Raji (cell line): Measurements from ENCODE around the gene RHBDD2.

Experiments used
- POLR2A ChIP-seq: IDR thresholded peaks from 2 replicates; pipeline ENCODE4 v1.6.1; 2011; ENCODE audit warnings: low read depth, low read length, control low read depth; ENCODE audit not compliant: insufficient read depth

Gene RHBDD2

DNA sequence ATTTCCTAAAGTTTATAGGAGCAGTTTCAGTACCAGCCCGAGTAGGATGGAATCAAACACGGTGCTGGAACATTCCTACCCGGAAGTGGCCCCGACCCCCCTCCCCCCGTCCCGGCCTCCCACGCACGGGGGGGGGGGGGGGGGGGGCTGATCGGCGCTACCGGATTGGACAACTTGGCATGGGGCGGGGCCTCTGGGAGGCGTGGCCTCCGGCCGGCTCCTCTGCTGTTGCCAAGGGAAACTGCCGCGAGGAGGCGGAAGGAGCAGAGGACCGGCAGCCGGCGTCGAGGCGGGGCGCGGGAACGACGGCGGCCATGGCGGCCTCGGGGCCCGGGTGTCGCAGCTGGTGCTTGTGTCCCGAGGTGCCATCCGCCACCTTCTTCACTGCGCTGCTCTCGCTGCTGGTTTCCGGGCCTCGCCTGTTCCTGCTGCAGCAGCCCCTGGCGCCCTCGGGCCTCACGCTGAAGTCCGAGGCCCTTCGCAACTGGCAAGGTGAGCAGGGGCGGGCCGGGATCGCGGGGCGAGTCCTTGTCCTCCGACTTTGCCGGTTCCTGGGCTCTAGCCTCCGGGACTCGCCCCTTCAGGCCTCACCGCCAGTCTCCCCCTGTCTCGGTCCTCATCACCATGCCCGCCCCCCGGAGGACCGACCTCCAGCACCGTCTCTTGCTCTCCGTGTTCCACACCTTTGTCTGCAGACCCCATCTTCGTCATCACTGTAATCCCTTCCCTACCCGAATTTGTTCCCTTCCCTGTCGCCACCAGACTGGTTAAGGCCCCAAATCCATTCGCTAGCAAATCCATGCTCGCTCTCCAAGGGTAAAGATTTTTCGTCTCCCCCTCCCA lies at the start of gene RHBDD2:
TSS of gene RHBDD2 (plus strand) at position 266 of the 843 bp plus-strand sequence. CDS start at position 315, 49 bp downstream.
- TF ChIP-seq POLR2A: peak; percentile 95

DNA sequence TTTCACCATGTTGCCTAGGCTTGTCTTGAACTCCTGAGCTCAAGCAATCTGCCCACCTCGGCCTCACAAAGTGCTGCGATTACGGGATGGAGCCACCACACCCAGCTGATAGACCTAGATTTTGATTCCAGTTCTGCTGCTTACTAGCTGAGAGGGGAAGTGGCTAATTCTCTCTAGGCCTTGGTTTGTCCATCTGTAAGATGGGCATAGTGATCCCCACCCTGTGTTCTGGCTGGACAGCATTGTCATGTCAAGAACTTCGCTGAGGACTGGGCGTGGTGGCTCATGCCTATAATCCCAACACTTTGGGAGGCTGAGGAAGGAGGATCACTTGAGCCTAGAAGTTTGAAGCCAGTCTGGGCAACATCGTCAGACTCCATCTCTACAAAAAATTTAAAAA lies 47.9 kb upstream of the RHBDD2 start:
- no peak for TF ChIP-seq POLR2A

DNA sequence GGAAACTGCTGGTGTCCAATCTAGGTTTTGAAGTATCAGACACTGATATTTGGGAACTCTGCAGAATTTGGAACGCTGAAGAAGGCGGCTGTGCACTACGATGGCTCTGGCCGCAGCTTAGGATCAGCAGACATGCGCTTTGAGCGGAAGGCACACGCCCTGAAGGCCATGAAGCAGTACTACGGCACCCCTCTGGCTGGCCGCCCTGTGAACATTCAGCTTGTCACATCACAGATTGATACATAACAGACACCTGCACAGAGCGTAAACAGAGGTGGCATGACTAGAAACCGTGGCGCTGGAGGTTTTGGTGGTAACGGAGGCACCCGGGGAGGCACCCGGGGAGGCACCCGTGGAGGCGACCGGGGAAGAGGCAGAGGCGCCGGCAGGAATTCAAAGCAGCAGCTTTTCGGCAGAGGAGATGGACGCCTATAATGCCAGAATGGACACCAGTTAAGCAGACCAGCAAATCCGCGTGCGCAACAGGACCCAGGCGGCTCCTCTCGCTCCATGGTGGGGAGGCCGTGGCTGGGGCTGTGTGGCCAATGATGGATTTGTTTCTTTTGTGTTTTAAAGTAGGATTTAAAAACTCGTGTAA lies 43.0 kb upstream of the RHBDD2 start:
- no peak for TF ChIP-seq POLR2A

DNA sequence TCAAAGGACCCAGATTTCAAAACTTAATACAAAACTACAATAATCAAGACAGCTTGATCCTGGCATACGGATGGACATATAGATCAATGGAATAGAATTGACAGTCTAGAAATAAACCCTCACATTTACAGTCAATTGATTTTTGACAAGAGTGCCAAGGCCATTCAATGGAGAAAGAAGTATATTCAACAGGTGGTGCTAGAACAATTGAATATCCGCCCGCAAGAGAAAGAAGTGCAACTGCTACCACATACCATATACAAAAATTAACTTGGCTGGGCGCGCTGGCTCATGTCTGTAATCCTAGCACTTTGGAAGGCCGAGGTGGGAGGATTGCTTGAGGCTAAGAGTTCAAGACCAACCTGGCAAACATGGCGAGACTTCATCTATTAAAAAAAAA lies 42.0 kb upstream of the RHBDD2 start:
- TF ChIP-seq POLR2A: no peak

DNA sequence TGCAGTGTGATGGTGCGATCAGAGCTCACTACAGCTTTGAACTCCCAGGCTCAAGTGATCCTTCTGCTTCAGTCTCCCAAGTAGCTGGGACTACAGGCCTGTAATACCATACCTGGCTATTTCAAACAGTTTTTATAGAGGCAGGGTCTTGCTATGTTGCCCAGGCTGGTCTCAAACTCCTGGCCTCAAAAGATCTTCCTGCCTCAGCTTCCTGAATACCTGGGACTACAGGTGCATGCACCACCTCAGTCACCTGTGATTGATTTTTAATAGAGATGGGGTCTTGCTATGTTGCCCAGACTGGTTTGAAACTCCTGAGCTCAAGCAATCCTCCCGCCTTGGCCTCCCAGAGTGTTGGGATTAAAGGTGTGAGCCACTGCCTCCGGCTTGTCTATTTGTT lies 38.8 kb upstream of the RHBDD2 start:
- no peak for TF ChIP-seq POLR2A

DNA sequence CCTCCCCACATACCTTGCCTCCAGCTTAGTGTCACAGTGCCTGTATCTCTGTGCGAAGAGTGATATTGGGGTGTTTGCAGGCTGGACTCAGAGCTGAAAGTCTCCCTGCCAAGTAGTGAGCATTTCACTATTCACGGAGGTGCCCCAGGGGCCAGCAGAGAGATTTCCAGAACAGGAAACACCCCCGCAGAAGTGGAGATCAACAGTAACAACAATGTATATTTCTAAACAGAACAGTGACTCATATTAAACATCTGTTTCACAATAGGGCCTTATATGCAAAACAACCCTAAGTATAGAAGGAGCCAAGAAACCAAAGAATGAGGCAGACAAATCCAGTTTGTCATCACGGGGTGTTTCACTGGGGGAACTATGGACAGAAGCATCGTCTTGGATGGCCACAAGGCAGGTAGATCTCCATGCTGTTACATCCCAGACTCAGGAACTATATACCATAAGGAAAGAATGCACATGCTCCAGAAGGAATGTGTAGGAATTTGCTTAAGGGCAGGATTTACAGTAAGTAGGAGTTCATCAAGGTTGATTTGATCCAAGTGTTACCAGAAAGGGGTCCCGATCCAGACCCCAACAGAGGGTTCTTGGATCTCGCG lies 35.9 kb upstream of the RHBDD2 start:
- TF ChIP-seq POLR2A: no peak

DNA sequence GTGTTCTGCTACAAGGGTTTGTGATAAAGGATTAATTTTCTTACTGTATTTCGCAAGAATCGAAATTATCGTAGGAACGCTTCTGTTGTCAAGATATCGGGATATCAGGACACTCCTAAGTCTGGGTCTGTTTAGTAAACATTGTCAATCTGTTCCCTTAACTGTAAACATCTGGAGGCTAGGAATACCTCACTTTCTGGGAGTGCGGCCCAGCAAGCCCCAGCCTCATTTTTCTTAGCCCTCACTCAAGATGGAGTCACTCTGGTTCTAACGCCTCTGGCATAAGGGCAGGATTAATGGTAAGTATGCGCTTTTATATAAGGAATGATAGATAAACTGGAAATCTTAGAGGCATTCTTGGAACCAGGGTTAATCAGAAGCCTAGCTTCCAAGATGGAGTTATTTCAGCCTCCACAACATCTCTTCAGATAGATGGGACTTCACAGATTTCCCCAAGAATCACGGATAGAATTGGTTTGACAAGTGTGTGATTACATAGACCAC lies 35.2 kb upstream of the RHBDD2 start:
- no peak for TF ChIP-seq POLR2A

DNA sequence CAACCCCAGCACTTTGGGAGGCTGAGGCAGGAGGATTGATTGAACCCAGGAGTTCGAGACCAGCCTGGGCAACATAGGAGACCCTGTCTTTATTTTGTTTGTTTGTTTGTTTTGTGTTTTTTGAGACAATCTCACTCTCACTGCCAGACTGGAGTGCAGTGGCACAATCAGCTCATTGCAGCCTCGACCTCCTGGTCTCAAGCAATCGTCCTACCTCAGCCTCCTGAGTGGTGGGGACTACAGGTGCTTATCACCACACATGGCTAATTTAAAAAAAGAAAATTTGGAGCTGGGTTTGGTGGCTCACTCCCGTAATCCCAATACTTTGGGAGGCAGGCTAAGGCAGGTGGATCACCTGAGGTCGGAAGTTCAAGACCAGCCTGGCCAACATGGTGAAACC lies 34.7 kb upstream of the RHBDD2 start:
- no peak for TF ChIP-seq POLR2A

DNA sequence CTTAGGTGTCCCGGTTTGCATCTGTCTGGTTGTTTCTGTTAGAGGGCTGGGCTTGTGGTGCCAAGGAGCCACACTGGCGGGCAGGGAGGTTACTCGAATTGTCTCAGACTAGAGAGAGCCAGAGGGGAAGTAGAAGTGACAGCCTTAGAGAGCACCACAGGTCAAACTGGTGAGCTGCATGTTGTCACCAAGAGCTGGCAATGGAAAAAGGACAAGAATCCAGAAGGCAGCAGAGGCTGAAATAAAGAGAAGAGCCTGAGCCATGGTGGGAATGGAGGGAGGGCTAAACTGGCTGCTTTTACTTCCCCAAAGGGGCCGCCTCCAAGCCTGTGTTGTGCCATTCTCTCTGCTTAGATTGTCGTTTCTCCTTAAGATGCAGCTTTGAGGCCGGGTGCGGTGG lies 31.1 kb upstream of the RHBDD2 start:
- TF ChIP-seq POLR2A: no peak

DNA sequence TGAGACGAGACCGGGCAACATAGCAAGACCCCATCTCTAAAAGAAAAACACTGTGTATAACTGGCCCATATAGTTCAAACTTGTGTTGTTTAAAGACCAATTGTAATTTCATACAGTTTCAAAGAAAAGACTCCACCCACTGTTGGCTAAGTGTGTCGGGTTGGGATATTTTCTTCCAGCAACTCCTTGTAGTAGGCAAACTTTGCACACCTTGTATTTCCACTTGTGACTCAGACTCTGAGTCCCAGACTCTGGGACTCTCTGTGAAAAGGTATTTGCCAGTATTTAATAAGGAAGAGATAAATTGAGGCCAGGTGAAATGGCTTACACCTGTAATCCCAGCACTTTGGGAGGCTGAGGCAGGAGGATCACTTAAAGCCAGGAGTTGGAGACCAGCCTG lies 29.3 kb upstream of the RHBDD2 start:
- TF ChIP-seq POLR2A: no peak

DNA sequence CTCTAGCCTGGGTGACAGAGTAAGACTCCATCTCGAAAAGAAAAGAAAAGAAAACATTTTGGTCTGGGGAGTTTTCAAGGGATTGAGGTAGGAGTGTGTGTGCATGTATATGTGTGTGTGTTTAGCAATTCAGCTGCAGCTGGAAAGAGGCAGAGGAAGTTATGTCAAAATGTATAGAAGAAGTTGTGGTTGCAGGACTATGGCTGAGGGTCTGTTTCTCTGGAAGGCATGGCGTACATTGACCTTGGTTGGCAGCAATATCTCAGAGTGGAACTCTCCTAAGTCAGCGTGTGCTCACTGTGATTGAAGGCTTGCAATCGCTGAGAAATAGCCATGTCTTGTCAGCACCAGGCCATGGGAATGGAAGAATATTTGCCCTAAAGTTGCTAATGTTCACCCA lies 28.6 kb upstream of the RHBDD2 start:
- TF ChIP-seq POLR2A: no peak

DNA sequence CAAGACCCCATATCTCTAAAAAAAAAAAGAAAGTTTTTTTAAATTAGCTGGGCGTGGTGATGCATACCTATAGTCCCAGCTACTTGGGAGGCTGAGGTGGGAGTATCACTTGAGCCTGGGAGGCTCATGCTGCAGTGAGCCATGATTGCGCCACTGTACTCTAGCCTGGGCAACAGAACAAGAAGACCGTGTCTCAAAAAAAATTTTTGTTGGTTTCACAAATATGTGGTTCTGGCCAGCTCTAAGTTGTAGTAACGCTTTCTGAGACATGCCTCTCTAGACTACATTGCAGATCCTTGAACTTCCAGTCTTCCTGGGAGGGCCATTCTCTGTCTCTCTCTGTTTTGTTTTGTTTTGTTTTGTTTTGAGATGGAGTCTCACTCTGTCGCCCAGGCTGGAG lies 24.6 kb upstream of the RHBDD2 start:
- TF ChIP-seq POLR2A: no peak

DNA sequence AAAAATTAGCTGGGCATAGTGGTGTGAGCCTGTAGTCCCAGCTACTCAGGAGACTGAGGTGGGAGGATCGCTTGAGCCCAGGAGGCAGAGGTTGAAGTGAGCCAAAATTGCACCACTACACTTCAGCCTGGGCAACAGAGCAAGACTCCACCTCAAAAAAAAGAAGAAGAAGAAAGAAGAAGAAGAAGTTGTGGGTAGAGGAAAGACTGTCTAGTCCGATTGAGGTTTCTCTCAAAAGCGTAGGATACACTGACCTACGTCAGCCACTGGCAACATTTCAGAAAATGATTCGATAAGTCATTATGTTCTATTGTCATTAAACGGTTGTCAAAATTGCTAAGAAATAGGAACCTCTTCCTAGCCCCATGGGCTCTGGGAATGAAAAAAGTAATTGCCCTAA lies 22.3 kb upstream of the RHBDD2 start:
- TF ChIP-seq POLR2A: no peak

DNA sequence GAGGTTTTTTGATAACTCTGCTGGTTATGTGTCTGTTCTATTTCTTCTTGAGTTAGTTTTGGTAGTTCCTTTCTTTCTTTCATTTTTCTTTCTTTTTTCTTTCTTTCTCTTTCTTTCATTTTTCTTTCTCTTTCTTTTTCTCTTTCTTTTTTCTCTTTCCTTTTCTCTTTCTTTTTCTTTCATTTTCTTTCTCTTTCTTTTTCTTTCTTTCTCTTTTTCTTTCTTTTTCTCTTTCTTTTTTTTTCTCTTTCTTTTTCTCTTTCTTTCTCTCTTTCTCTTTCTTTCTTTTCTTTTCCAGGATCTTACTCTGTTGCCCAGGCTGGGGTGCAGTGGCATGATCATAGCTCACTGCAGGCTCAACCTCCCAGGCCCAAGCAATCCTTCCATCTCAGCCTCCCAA lies 20.4 kb upstream of the RHBDD2 start:
- no peak for TF ChIP-seq POLR2A

DNA sequence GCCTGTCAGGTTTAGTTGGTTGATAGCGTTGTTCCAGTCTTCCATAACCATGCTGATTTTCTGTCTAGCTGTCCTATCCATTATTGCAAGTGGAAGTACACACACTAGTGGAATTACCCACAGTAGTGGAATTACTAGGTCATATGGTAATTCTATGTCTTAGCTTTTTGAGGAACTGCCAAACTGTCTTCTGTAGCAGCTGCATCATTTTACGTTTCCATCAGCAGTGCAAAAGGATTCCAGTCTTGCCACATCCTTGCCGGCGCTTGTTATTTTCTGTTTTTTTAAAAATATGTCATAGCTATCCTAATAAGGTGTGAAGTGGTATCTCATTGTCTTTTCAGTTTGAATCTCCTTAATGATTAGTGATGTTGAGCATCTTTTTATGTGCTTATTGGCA lies 17.2 kb upstream of the RHBDD2 start:
- TF ChIP-seq POLR2A: no peak

DNA sequence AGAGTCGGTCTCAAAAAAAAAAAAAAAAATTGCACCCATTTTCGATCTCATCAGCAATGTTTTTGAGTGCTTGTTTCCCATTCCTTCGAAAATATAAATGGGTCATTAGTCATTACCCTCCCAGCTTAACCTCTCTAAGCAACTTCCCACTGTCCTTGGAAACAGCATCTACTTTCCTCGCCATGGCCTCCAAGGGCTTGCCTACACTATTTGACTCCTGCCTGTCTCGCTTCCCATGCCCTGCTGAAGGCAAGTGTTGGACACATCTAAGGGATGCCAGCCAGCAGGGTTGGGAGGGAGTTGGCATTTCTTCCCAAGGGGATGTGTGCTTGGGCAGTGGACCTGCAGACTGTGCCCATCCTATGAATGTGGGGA lies 12.7 kb upstream of the RHBDD2 start:
- TF ChIP-seq POLR2A: no peak
